NCI-H526 (cell line): ENCODE results near the gene MAGI1.
"Not testable (repeated sequence)": the region's sequence is repeated elsewhere in the genome, so short reads cannot be mapped to it uniquely, and the experiment has no call there.

ENCODE experiments used
- DNase-seq, 2 experiments: peaks; one replicate each; lab custom pipeline; 2025; lab: John Stamatoyannopoulos, UW

Gene MAGI1

DNA sequence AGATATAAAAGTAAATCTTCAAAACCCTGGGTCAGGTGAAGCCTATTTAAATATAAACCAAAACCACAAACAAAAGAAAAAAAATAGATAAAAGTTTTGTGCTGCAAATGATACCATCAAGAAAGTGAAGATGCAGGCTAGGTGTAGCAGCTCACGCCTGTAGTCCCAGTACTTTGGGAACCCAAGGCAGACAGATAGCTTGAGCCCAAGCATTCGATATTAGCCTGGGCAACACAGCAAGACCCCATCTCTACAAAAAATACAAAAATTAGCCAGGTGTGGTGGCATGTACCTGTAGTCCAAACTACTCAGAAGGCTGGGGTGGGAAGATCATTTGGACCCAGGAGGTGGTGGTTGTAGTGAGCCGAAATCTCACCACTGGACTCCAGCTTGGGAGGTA lies 164.8 kb downstream of the MAGI1 start:
- no peak for DNase-seq

DNA sequence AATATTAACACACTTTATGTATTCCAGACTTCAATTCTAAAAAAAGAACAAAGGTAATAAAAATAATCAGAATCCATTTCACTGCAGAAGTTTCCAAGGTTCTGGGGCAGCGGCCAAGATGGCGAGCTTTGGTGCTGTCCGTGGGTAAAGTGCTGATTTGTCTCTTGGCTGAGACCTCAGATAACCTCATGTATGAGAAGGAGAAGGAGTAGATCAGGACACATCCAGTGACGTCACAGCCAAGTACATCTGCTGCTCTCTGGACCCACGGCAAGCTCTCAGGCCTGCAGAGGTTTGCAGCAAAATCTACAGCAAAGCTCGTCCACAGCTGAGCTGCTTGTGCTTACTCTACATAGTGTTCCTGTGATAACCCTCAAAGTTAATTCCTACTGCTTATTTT lies 165.7 kb downstream of the MAGI1 start:
- DNase-seq, result no peak

DNA sequence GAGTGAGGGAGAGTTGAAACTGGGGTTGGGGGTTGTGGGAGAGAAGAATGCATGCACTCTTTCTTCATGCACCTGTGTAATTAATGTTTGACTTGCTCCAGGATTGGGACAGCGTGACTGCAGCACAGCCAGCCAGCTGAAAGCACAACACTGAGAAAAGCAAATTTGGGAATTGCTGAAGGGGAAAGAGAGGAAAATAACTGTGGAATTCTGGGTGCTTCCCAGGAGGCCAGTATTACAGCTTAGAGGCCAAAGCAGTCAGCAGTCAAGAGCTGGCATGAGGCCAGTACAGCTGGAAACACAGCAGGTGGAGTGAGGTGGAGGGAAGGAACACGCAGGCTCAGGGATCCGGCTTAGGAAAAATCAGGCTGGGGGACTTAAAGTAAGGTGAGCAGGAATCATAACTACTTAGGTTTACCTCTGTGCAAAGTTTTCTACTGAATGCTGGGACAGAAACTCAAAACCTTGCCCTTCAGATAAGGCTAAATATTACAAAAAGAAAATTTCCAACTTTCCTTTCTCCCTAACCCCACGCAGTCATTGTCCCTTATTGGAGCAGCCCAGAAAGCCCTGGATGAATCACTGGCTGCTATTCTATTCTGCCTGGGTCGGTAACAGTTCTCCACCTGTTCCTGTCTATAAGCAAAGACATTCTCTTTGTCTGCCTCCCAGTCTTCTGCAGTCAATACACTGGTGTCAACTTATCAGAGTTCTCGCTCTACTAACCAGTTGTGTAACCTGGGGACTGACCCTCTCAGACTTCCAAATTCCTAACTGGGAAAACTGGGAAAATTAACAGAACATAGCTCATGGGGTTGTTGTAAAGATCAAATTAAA lies 167.2 kb downstream of the MAGI1 start:
- peak in 1 of 2 experiments; percentile 52 for DNase-seq

DNA sequence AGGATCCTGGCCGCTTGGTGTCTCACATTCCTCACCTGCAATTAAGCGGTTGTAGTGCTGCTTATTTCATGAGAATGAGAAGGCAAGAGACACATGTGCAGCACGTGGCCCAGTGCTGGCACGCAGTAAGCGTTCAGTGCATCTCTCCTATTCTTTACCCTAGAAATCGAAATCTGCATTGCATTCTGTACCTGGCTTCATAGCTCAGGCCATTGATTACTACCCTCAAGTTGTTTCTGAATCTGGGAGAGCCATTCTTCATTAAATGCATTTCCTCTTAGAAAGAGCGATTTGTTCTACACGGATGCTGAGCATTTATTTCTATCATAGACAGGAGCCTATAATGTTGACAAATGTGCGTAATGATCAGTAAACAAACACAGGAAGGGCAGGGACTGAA lies 168.9 kb downstream of the MAGI1 start:
- DNase-seq, result no peak

DNA sequence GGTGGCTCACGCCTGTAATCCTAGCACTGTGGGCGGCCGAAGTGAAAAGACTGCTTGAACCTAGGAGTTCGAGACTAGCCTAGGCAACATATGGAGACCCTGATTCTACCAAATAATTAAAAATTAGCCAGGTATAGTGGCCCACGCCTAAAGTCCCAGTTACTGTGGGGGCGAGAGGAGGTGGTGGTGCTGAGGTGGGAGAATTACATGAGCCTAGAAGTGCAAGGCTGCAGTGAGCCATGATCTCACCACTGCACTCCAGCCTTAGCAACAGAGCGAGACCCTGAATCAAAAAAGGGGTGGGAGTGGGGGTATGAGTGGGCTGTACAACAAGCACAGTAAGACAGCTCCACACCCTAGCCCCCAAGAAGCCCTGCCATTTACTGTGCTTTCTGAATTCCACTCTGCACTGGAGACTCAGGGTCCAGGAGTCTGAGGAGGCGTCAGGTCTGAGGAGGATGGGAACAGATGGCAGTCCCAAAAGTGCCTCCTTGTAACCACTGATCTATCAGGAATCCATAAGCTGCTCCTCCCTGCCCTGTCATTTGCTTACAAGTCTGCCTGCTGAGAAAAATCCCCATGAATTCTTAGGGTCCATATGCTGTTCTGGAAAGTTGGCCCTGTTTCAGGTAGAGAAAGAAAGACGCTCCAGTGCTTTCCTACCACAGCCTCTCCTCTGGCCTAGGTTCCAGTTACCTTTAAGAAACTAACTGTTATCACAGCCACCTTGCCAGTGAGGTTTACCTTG lies 171.1 kb downstream of the MAGI1 start:
- DNase-seq, result no peak

DNA sequence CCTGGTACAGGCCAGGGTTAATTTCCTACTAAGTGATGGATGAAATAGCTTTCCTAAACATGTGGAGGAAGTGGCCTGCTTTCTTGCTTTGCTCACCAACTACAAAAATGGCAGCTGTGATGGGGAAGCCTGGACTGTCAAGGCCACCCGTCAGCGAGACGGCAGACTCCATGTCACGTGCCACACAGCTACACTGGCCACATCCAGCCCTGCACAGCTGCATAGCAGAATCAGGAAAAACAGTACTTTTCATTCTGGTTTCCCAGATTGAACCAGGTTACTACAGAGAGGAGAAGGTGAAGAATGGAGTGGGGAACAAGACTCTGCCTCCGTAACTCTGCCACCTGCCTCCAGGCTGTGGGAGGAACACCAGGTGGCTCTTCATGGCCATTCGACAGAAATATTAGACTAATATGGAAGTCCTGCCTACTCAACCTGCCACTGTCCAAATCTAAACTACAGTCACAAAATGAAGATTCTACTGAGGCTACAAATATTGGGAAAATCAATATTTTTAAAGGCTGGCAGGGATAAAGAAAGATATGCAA lies 174.3 kb downstream of the MAGI1 start:
- no peak for DNase-seq

DNA sequence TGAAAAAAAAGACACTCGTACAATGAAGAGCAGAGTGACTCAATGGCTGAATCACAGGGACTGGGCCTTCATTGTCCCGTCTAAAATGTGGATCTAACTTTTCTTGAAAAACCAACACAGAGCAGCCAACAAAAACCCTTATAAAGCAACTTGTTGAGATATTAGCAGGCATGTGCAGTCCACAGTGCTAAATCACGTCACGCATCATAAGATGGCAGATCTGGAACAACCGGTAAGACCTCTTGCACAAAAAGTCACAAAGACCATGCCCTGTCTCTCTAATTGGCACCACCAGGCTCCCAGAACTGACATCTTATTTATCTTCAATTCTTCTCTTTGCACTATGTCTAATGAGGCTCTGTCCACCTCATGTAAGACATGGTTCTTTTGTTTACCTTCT lies 177.0 kb downstream of the MAGI1 start:
- DNase-seq, result no peak

DNA sequence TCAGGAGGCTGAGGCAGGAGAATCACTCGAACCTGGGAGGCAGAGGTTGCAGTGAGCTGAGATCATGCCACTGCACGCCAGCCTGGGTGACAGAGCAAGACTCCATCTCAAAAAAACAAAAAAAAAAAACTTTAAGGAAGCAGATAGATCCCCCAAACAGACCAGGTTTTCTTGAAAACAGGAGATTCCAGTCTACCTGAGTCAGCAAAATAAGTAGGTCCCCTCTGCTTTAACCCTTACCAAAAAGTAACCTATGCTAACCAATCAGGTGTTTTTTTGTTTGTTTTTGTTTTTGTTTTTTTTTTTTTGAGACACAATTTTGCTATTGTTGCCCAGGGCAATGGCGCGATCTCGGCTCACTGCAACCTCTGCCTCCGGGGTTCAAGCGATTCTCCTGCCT lies 179.1 kb downstream of the MAGI1 start:
- not testable (repeated sequence) for DNase-seq

DNA sequence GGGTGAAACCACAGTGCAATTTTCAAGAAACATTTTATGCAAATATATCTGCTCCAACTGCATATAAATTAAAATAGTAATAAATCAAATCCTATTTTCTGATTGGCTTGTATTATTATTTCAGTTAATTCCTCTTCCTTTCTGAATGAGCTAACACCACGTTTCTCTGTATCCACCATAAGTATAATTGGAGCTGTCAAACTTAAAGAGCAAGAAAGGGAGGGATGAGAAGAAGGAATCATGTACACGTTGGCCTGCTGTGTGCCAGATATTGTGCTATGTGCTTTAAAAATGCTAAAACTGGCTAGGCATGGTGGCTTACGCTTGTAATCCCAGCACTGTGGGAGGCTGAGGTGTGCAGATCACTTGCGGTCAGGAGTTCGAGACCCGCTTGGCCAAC lies 180.0 kb downstream of the MAGI1 start:
- no peak for DNase-seq

DNA sequence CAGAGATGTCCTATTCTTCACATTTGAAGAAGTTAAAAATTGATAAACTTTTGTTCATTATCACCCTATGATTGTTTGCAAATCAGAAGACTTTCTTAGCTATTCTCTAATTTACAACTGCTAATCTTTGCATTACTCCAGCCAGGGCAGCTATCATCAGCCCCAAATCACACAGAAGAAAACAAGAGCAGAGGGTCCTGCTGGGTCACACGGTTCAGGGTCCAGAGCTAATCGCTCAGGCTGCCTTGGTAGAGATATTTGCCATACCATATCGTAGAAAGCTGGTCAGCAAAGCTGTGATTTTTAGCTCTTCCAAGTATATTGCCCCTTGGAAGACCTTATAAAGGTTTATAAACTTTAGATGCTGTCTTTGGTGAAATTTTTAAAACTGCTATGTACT lies 181.4 kb downstream of the MAGI1 start:
- no peak for DNase-seq

DNA sequence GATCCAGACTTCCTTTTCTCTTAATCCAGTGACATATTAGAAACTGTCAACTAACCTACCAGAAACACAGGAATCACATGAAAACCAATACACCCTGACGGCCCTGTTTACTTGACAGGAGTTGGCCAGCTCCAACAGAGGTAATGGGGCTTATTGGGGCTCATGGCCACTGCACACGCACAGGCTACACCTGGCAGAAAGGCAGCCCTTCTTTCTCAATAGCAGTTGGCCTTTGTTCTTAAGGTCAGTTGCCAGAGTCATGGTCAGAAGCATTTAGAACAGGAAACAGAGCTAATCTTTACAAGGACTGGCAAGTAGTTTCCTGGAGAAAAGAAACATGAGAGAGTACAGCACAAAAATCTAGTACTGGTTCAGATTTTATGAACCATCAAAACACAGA lies 181.8 kb downstream of the MAGI1 start:
- no peak for DNase-seq

DNA sequence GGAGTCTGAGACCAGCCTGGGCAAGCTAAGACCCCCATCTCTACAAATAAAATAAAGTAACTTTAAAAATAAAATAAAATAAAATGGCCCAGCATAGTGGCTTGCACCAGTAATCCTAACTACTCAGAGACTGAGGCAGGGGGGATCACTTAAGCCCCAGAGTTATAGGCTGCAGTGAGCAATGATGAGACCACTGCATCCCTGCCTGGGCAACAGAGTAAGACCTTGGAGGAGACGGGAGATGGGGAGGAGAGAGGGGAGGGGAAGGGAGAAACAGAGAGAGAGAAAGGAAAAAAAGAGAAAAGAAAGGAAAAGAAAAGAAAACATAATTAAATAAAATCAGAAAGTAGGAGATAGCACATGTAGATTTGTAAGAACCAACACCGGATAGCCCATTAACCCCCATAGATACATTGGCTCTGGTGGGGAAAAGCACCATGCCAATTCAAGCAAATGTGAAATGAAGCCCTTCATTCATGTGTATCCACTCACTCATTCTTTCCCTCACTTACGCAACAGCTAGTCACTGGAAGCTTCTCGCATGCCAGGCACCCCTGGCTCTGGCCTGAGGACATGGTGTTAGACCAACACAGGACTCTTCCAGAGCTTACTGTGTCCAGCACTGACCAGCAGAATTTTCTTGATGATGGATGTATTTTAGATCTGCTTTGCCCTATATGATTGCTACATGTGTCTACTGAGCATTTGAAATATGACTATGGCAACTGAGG lies 183.2 kb downstream of the MAGI1 start:
- no peak for DNase-seq

DNA sequence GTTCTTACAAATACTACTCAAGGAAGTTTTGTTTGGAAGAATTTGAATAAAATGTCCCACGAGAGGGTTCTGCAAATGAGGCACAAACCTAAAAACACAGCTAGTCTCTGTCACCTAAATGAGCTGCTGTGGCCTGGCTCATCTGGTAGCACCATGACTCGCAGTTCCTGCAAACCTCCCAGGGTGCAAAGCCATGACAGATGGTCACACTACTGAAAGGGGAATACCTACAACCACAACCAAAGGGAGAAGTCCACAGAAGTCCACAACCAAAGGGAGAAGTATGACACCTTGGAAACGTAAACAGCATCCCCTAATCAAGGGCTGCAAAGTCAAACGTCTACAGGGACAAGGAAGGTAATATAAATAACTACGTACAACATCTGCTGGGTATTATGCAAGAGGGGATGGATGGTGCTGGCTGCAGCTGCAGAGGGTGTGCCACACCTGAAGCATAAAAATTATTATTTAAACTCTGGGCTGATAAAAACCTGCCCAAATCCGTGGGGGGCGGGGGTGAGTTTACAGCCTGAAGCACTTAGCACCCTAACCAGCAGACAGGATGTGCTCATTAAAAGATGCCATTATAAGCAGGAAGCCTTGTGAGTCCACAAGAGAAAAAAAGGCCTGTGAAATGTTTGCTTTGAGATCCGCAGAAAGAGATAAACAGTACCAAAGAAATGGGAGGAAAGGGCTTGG lies 184.0 kb downstream of the MAGI1 start:
- peak in 1 of 2 experiments; percentile 18 for DNase-seq

DNA sequence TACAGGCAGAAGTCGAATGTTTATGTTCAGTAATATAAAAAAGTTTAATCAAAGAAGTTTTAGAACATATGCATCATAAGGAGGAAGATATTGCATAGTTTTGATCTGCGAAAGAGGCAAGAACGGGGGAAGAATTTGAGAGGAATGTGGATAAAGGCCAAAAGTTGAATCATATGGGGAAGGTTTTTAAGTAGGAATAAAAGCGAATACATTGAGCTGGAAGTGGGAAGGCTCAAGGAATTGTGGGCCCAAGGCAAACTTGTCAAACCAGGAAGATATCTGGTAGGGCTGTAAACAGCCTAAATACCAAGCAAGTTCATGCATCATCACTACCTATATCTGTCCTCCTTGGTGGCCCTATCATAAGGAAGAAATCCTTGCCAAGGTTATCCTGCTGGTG lies 186.9 kb downstream of the MAGI1 start:
- DNase-seq, result no peak

DNA sequence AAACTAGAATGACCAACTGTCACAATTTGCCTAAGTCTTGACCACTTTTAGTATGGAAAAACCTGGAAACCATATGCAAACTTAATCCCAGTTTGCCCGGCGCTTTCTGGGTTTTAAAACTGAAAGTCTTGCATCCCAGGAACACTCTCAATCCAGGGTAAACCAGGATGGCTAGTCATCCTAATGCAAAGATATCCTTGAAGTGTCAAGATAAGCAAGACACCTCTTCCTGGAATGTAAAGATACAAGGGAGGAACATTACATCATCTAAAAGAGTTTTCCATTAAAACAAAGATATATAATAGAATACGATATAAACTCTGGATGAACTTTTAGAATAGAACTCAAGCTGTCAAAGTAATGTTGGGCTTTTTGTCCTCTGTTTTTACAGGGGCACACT lies 188.5 kb downstream of the MAGI1 start:
- DNase-seq, result no peak

DNA sequence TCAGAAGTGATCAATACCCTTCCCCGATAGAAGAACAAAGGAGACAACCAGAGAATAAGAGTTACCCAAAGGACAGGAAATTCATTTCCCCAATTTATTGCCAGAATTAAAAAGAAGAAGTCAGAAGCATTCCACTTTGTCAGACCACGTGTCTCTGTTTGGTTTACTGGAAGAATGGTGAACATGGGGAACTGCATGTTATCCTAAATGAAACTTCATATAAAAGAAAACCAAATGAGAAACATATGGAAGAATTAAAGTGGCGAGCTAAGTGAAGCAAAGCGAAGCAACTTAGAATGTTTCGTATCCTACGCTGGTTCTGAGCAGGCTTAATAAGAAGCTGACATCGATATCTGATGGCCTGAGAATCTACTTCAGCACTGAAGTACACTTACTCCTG lies 190.7 kb downstream of the MAGI1 start:
- no peak for DNase-seq

DNA sequence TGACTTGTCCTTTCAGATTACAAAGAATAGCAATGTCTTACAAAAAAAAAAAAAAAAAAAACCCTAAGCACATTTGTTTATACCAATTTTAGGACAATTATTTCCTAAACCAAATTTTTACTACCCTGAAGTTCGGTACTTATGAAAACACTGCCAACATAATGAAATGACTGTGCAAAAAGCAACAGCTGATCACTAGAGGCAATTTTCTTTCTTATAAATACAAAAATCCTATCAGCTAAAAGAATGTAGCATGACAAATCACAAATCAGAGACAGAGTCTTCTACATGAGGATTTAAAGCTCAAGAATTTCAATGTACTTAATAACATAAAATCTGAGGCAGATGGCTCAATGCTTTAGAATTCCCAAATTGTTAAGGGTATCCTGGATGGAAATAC lies 191.8 kb downstream of the MAGI1 start:
- no peak for DNase-seq

DNA sequence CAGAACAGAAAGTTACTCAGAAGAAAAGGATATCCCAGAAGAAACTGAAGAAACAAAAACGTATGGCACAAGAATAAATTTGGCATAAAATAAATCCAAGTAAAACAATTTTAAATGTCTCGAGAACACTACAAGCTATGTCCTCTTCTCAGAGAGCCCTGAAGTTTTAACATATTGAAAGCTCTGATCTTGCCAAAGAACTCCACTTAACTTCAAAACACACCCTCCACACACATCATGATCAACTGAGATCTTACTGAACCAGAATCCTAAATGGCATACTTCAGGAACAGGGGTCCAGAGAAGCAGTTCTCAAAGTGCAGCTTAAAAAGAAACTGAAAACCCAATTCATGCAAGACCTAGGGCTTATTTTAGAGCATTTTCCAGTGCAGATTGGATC lies 194.3 kb downstream of the MAGI1 start:
- DNase-seq, result no peak

DNA sequence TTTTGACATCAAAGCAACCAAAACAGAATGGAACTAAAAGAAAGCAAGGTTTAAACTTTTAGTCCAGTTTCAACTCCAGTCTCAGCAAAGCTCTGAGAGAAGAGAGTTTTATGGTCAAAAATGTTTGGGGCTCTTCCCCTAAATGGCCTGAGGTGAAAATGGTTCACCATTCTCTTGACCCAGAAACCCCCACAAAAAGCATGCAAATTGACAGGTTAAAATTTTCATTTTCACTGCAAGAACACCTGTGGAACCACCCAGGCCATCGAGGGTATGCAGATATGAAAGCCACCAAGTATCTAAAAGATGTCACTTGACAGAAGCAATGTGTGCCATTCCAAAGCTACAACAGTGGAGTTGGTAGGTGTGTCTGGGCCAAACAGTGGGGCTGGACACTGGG lies 195.0 kb downstream of the MAGI1 start:
- no peak for DNase-seq

DNA sequence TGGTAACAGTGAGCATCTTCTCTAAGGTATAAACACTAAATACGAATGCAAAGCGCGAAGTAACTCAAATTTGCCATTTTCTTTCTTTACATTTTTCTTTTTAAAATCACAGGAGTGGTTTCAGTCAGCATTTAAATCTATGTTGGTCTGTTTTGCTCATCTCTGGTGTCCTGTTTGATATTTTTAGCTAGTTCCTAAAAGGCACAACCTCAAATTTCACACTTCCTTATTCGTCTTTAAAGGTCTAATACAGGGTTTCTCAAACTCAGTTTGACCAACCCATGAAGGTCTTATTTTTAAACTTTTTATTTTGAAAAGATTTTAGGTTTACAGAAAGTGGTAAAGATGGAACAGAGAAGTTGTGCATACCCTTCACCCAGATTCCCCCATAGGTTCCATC lies 201.1 kb downstream of the MAGI1 start:
- DNase-seq, result no peak

DNA sequence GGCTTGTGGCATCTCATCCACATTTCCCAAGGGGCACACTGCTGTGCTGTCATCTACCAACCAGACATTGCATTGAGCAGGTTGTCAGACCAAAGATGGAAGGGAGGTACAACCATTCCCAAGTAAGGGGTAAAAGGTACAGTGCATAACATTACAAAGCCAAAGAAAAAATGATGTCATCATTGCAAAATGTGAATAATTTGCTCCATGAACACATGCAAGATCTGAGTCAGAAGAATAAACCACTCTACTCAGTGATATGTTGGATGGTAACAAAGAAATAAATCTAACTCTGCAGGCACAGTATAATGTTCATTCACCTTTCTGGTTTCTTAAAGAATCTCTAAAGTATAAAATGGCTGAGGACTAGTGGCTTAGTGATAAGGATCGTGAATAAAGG lies 202.7 kb downstream of the MAGI1 start:
- no peak for DNase-seq
